Endothelial cell of umbilical vein (primary cell): Measurements from ENCODE around the gene ADH1A. TPM values are rescaled to one million over a fixed set of nuclear protein-coding genes. Genes with fewer than 3 reads are reported as not detected.

Source experiments
- BruUV-seq: library from RNA; stranded (reverse); fragments of 400-500 nt; replicated peaks from 2 replicates; lab custom pipeline; 2021; lab: Mats Ljungman, UMichigan
- CTCF ChIA-PET: fragments of 300-600, 350-600 bp; sonication (Branson Sonifier 250); formaldehyde crosslinking; loops from one replicate; lab custom pipeline; 2021; ENCODE audit warnings: antibody characterized with exemption, inconsistent platforms; lab: Charles Lee
- POLR2A ChIA-PET: fragments of 300-600, 350-600 bp; sonication (Branson Sonifier 250); formaldehyde crosslinking; loops from one replicate; lab custom pipeline; 2021; ENCODE audit warnings: antibody characterized with exemption, inconsistent platforms; lab: Charles Lee
- DNase-seq: peaks from one replicate; pipeline ENCODE4 v3.0.0-alpha.2; 2011; ENCODE audit warnings: low read depth, low spot score
- FAIRE-seq: peaks from 2 replicates; lab custom pipeline; 2011; peaks lifted over from hg19 to GRCh38; lab: Jason Lieb, UNC
- H2AFZ ChIP-seq: 2 replicates; pipeline ENCODE4 v1.6.0; 2012; ENCODE audit warnings: low read depth, low read length, control low read depth, inconsistent platforms
- H3K27ac ChIP-seq: 2 replicates; pipeline ENCODE4 v1.5.1; 2011; ENCODE audit warnings: low read depth, mild to moderate bottlenecking, control low read depth, low read length, moderate library complexity; ENCODE audit not compliant: insufficient read depth
- H3K27me3 ChIP-seq, 2 experiments: 2 replicates each; pipeline versions ENCODE4 v1.6.0 to v1.6.1; 2011; ENCODE audit warnings: low read length in 2 of 2, mixed read lengths in 1 of 2; ENCODE audit not compliant: control insufficient read depth in 2 of 2, insufficient read depth in 2 of 2
- H3K36me3 ChIP-seq, 2 experiments: 2 replicates in 1 of 2; 3 replicates in 1 of 2; pipeline ENCODE4 v1.5.1; 2011; ENCODE audit warnings: low read length in 2 of 2, mild to moderate bottlenecking in 1 of 2, moderate library complexity in 1 of 2; ENCODE audit not compliant: control insufficient read depth in 2 of 2, insufficient read depth in 2 of 2; ENCODE audit errors: extremely low read depth in 1 of 2
- H3K4me1 ChIP-seq: 3 replicates; pipeline ENCODE4 v1.5.1; 2011; ENCODE audit warnings: mild to moderate bottlenecking, low read length; ENCODE audit not compliant: control insufficient read depth, insufficient read depth; ENCODE audit errors: extremely low read depth
- H3K4me2 ChIP-seq: 2 replicates; pipeline ENCODE4 v1.6.1; 2011; ENCODE audit warnings: low read length, control low read depth, mixed read lengths; ENCODE audit not compliant: insufficient read depth
- H3K4me3 ChIP-seq, 3 experiments: fragments of 200-600 bp in 1 of 3; sonication (generic), shearing (Covaris generic) in 1 of 3; replicated peaks in 1 of 3; 2 replicates each; pipeline ENCODE4 v1.5.1; 2011 to 2016; ENCODE audit warnings: control low read depth in 3 of 3, low read length in 3 of 3, mild to moderate bottlenecking in 2 of 3, inconsistent platforms in 1 of 3, low read depth in 1 of 3, moderate library complexity in 1 of 3; ENCODE audit not compliant: insufficient read depth in 1 of 3
- H3K79me2 ChIP-seq: 2 replicates; pipeline ENCODE4 v1.6.0; 2012; ENCODE audit warnings: low read length, inconsistent platforms; ENCODE audit not compliant: control insufficient read depth, insufficient read depth
- H3K9ac ChIP-seq: replicated peaks from 2 replicates; pipeline ENCODE3; 2011; ENCODE audit warnings: low read length, control low read depth; ENCODE audit not compliant: insufficient read depth; ENCODE audit errors: extremely low read depth
- H3K9me1 ChIP-seq: replicated peaks from 3 replicates; pipeline ENCODE4 v1.6.0; 2011; ENCODE audit warnings: mild to moderate bottlenecking, low read length; ENCODE audit not compliant: control insufficient read depth, insufficient read depth; ENCODE audit errors: extremely low read depth
- H3K9me3 ChIP-seq: replicated peaks from 2 replicates; pipeline ENCODE4 v1.5.1; 2012; ENCODE audit warnings: low read length, inconsistent platforms; ENCODE audit not compliant: control insufficient read depth, insufficient read depth
- H4K20me1 ChIP-seq: replicated peaks from 2 replicates; pipeline ENCODE3; 2011; ENCODE audit warnings: mild to moderate bottlenecking, low read length; ENCODE audit not compliant: control insufficient read depth, insufficient read depth; ENCODE audit errors: extremely low read depth
- EZH2 ChIP-seq: IDR thresholded peaks from 2 replicates; pipeline ENCODE4 v1.6.1; 2012; ENCODE audit warnings: borderline replicate concordance, low read depth, mild to moderate bottlenecking, moderate library complexity, low read length, inconsistent platforms; ENCODE audit not compliant: severe bottlenecking
- FOS ChIP-seq: IDR thresholded peaks from 2 replicates; pipeline ENCODE4 v1.6.1; 2011; ENCODE audit warnings: mild to moderate bottlenecking, low read length, moderate library complexity, borderline replicate concordance; ENCODE audit not compliant: insufficient read depth
- GATA2 ChIP-seq: IDR thresholded peaks from 2 replicates; pipeline ENCODE4 v1.7.0; 2011; ENCODE audit warnings: low read depth, mild to moderate bottlenecking, moderate library complexity, mixed read lengths, low read length; ENCODE audit not compliant: insufficient read length, insufficient read depth
- JUN ChIP-seq: IDR thresholded peaks from 2 replicates; pipeline ENCODE4 v1.6.1; 2011; ENCODE audit warnings: borderline replicate concordance, low read depth; ENCODE audit not compliant: insufficient read length, insufficient read depth
- MYC ChIP-seq: IDR thresholded peaks from one replicate; pipeline ENCODE4 v1.6.1; 2011; ENCODE audit warnings: mild to moderate bottlenecking, low read depth, low read length
- POLR2A ChIP-seq: IDR thresholded peaks from 2 replicates; pipeline ENCODE4 v1.6.1; 2012; ENCODE audit warnings: low read depth, mild to moderate bottlenecking, control low read depth, low read length
- POLR2AphosphoS5 ChIP-seq: IDR thresholded peaks from 2 replicates; pipeline ENCODE4 v1.6.1; 2012; ENCODE audit warnings: low read depth, mild to moderate bottlenecking, control low read depth, low read length, moderate library complexity; ENCODE audit not compliant: insufficient read depth
- dilution Hi-C: fragments of 300-500 bp; cut with MboI; formaldehyde crosslinking; loops from one replicate; pipeline ENCODE4 v1.15.0; 2019; ENCODE audit warnings: low sequenced_read_pairs; ENCODE audit not compliant: extremely low pct_ligation_motif_present
- intact Hi-C: fragments of 100-400 bp; cut with micrococcal nuclease; formaldehyde crosslinking; loops from one replicate; pipeline ENCODE4 v1.10.0; 2022
- polyA plus RNA-seq, 4 experiments: library from polyadenylated mRNA; depleted of rRNA in 3 of 4; stranded (reverse) in 3 of 4; unstranded in 1 of 4; fragments of >200 nt; gene quantifications; 2 replicates each; pipeline versions ENCODE4 v1.2.1 to v1.2.3, GENCODE V29; 2011 to 2012; ENCODE audit warnings: missing spikeins in 1 of 4
- total RNA-seq: library from RNA; stranded (reverse); gene quantifications from 2 replicates; pipeline ENCODE4 v1.2.3, GENCODE V29; 2021
- TF ChIP-seq, protein P1 (sequence below): IDR thresholded peaks from 2 replicates; pipeline ENCODE4 v1.6.1; 2011; ENCODE audit not compliant: insufficient read depth, insufficient read length
- TF ChIP-seq, protein P2 (sequence below), 2 donors: IDR thresholded peaks; 1 replicate in 1 of 2; 2 replicates in 1 of 2; pipeline ENCODE4 v1.5.1; 2011; ENCODE audit warnings: low read length in 2 of 2, mild to moderate bottlenecking in 2 of 2, moderate library complexity in 2 of 2, control low read depth in 1 of 2, inconsistent platforms in 1 of 2, low read depth in 1 of 2; ENCODE audit not compliant: insufficient read depth in 1 of 2; ENCODE audit errors: extremely low read depth in 1 of 2

ADH1A gene
- total and polyA plus RNA-seq, 2 donors (not counting 3 experiments of a cell fraction or from before 2014, with no cell fraction given): not detected

DNA sequence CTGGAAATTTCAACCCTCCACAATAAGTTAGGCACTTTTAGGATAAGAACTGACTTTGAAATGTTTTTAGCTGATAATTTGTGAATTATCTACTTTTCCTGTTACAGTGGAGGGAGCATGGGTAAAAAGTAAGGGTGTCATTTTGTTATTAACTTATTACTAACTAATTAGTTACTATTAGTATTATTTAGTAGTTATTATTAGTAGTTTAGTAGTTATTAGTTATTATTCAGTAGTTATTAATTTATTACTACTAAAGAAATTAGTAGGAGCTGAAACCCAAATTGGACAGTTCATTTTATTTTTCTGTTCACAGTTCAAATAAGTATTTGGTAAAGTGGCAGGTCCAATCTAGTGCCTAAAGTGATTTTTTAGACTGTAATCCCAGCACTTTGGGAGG lies 5.4 kb downstream of the ADH1A start:
- Histone ChIP-seq H3K9me3 (no peaks in the 10 kb centered on the region), H2AFZ (no peak overlapping the region), H3K4me2 (no peak overlapping the region), H3K4me1 (no peaks in the 10 kb centered on the region), H3K27me3 (no peaks in the 10 kb centered on the region), H3K36me3 (no peaks in the 10 kb centered on the region), H3K79me2 (no peaks in the 10 kb centered on the region), H3K9me1 (no peaks in the 10 kb centered on the region), H3K4me3 (no peak overlapping the region), H4K20me1 (no peaks in the 10 kb centered on the region), H3K9ac (no peak overlapping the region), H3K27ac (no peak overlapping the region)
- no TSS peak for BruUV-seq
- ChIA-PET CTCF (no interaction called here), POLR2A (no interaction called here)
- TF ChIP-seq POLR2AphosphoS5: no peak
- TF ChIP-seq, protein P1, sequence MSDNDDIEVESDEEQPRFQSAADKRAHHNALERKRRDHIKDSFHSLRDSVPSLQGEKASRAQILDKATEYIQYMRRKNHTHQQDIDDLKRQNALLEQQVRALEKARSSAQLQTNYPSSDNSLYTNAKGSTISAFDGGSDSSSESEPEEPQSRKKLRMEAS: no peak
- TF ChIP-seq FOS: no peak
- no peak for TF ChIP-seq MYC
- intact Hi-C loops: no loop called here
- dilution Hi-C loops: no loop called here
- DNase-seq (no peak), FAIRE-seq (no peak)

DNA sequence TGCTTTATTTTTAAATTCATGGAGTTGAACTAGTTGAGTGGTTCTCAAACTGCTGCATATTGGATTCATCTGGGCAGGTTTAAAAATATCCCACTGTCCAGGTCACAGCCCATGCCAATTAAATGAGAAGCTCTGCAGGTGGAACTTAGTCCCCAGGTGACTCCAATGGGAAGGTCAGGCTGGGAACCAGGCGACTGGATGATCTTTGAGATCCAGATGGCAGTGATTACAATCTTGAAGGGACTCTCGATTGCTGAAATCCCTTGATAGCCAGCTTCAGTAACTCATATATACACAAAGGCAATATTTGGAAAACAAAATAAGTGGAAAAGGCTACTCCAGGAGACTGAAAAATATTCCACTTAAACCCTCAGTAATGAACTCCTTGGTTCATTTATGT lies 8.1 kb downstream of the ADH1A start:
- no peak overlapping the region for H3K9ac ChIP-seq
- intact Hi-C loops: no loop called here
- no peaks in the 10 kb centered on the region for H3K9me1 ChIP-seq
- FAIRE-seq: no peak
- H3K4me2 ChIP-seq: no peak overlapping the region
- no peaks in the 10 kb centered on the region for H3K79me2 ChIP-seq
- ChIA-PET CTCF (no interaction called here), POLR2A (no interaction called here)
- no peaks in the 10 kb centered on the region for H3K27me3 ChIP-seq
- no peaks in the 10 kb centered on the region for H3K4me1 ChIP-seq
- no peaks in the 10 kb centered on the region for H3K36me3 ChIP-seq
- no peak overlapping the region for H2AFZ ChIP-seq
- dilution Hi-C loops: no loop called here
- no peak for DNase-seq
- H3K4me3 ChIP-seq: no peak overlapping the region
- no peak for TF ChIP-seq MYC
- no peak for TF ChIP-seq JUN
- TF ChIP-seq, protein P1: no peak
- TF ChIP-seq POLR2A: no peak
- no peak for TF ChIP-seq FOS
- TF ChIP-seq POLR2AphosphoS5: no peak
- no peak for TF ChIP-seq EZH2
- TF ChIP-seq GATA2: no peak
- TF ChIP-seq, protein P2, sequence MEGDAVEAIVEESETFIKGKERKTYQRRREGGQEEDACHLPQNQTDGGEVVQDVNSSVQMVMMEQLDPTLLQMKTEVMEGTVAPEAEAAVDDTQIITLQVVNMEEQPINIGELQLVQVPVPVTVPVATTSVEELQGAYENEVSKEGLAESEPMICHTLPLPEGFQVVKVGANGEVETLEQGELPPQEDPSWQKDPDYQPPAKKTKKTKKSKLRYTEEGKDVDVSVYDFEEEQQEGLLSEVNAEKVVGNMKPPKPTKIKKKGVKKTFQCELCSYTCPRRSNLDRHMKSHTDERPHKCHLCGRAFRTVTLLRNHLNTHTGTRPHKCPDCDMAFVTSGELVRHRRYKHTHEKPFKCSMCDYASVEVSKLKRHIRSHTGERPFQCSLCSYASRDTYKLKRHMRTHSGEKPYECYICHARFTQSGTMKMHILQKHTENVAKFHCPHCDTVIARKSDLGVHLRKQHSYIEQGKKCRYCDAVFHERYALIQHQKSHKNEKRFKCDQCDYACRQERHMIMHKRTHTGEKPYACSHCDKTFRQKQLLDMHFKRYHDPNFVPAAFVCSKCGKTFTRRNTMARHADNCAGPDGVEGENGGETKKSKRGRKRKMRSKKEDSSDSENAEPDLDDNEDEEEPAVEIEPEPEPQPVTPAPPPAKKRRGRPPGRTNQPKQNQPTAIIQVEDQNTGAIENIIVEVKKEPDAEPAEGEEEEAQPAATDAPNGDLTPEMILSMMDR (IDR thresholded peaks at IDR 0.05; ENCODE audit: extremely low read depth in 1 of 2, insufficient read depth in 1 of 2, low read depth in 1 of 2, low read length in 2 of 2): no peak
- no peak overlapping the region for H3K27ac ChIP-seq
- no TSS peak for BruUV-seq
- no peaks in the 10 kb centered on the region for H4K20me1 ChIP-seq
- H3K9me3 ChIP-seq: no peaks in the 10 kb centered on the region
